WTC11 (cell line): Measurements from ENCODE around the gene IL6ST. TPM values are rescaled to one million over a fixed set of nuclear protein-coding genes. Genes with fewer than 3 reads are reported as not detected.

Experiments
- ATAC-seq: fragments of 200-7000 bp; cut with Tn5 transposase; 2 replicates; pipeline ENCODE4 v1.10.0; 2021; ENCODE audit warnings: mild to moderate bottlenecking, moderate library complexity
- CTCF ChIA-PET: fragments of 300-600 bp; sonication (Branson Sonifier 250); formaldehyde crosslinking; loops from one replicate; lab custom pipeline; 2021; ENCODE audit warnings: antibody characterized with exemption; lab: Charles Lee
- POLR2A ChIA-PET: fragments of 350-600 bp; sonication (Branson Sonifier 250); formaldehyde crosslinking; loops from one replicate; lab custom pipeline; 2021; ENCODE audit warnings: antibody characterized with exemption; lab: Charles Lee
- DNase-seq: peaks from one replicate; pipeline ENCODE4 v3.0.0; 2021; ENCODE audit warnings: low spot score
- H3K27ac Mint-ChIP-seq: 2 replicates; pipeline ENCODE4 v1.8.0; 2021; ENCODE audit warnings: mixed read lengths
- H3K27me3 Mint-ChIP-seq: 2 replicates; pipeline ENCODE4 v1.8.0; 2021; ENCODE audit warnings: low read depth, mild to moderate bottlenecking, moderate library complexity, mixed read lengths
- H3K36me3 Mint-ChIP-seq: 2 replicates; pipeline ENCODE4 v1.8.0; 2021; ENCODE audit warnings: mixed read lengths
- H3K4me1 Mint-ChIP-seq: 2 replicates; pipeline ENCODE4 v1.8.0; 2022; ENCODE audit warnings: mixed read lengths
- H3K4me3 Mint-ChIP-seq: 2 replicates; pipeline ENCODE4 v1.8.0; 2021; ENCODE audit warnings: mild to moderate bottlenecking, moderate library complexity, mixed read lengths
- H3K9me3 Mint-ChIP-seq: 2 replicates; pipeline ENCODE4 v1.8.0; 2021; ENCODE audit warnings: mixed read lengths
- GTF2I ChIP-seq: fragments of 250-450 bp; sonication (Bioruptor Pico); conservative IDR thresholded peaks from 2 replicates; pipeline ENCODE4 v1.4.0; 2021; ENCODE audit warnings: mild to moderate bottlenecking
- NFATC4 ChIP-seq: fragments of 250-450 bp; sonication (Bioruptor Pico); IDR thresholded peaks from 2 replicates; pipeline ENCODE4 v1.9.0; 2021; ENCODE audit warnings: mild to moderate bottlenecking
- NFE2L1 ChIP-seq: sonication (generic); formaldehyde crosslinking; IDR thresholded peaks from 2 replicates; pipeline ENCODE4 v1.8.1; 2023; ENCODE audit warnings: missing genetic modification reagents
- RELA ChIP-seq: sonication (generic); formaldehyde crosslinking; IDR thresholded peaks from 2 replicates; pipeline ENCODE4 v1.8.1; 2022; ENCODE audit warnings: missing genetic modification reagents, mild to moderate bottlenecking, borderline replicate concordance
- RORB ChIP-seq: fragments of 250-450 bp; sonication (Bioruptor Pico); IDR thresholded peaks from 2 replicates; pipeline ENCODE4 v1.9.0; 2021; ENCODE audit warnings: mild to moderate bottlenecking
- SMAD3 ChIP-seq: sonication (generic); formaldehyde crosslinking; IDR thresholded peaks from 2 replicates; pipeline ENCODE4 v1.8.0; 2022; ENCODE audit warnings: missing genetic modification reagents, mild to moderate bottlenecking, borderline replicate concordance
- TCF7 ChIP-seq: sonication (generic); formaldehyde crosslinking; IDR thresholded peaks from 2 replicates; pipeline ENCODE4 v1.8.0; 2022; ENCODE audit warnings: mild to moderate bottlenecking, low read depth, missing genetic modification reagents, moderate library complexity
- TEAD4 ChIP-seq: sonication (generic); formaldehyde crosslinking; IDR thresholded peaks from 2 replicates; pipeline ENCODE4 v1.8.0; 2022; ENCODE audit warnings: mild to moderate bottlenecking, missing genetic modification reagents
- ZNF138 ChIP-seq: sonication (generic); formaldehyde crosslinking; conservative IDR thresholded peaks from 2 replicates; pipeline ENCODE4 v1.8.1; 2022; ENCODE audit warnings: mild to moderate bottlenecking, moderate library complexity, missing genetic modification reagents
- ZNF219 ChIP-seq: sonication (generic); formaldehyde crosslinking; IDR thresholded peaks from 2 replicates; pipeline ENCODE4 v1.8.0; 2023; ENCODE audit warnings: missing genetic modification reagents, mild to moderate bottlenecking, borderline replicate concordance
- ZNF232 ChIP-seq: sonication (generic); formaldehyde crosslinking; IDR thresholded peaks from 2 replicates; pipeline ENCODE4 v1.8.0; 2022; ENCODE audit warnings: mild to moderate bottlenecking, missing genetic modification reagents
- ZNF416 ChIP-seq: fragments of 250-450 bp; sonication (Bioruptor Pico); IDR thresholded peaks from 2 replicates; pipeline ENCODE4 v1.9.0; 2021; ENCODE audit warnings: mild to moderate bottlenecking, inconsistent platforms
- ZNF423 ChIP-seq: fragments of 250-450 bp; sonication (Bioruptor Pico); IDR thresholded peaks from 2 replicates; pipeline ENCODE4 v2.1.2; 2022; ENCODE audit warnings: mild to moderate bottlenecking, moderate library complexity
- total RNA-seq: library from RNA; stranded (reverse); gene quantifications from 3 replicates; pipeline ENCODE4 v1.2.3, GENCODE V29; 2021
- TF ChIP-seq, protein P1 (sequence below): sonication (generic); formaldehyde crosslinking; IDR thresholded peaks from 2 replicates; pipeline ENCODE4 v1.8.1; 2023; ENCODE audit warnings: mild to moderate bottlenecking, missing genetic modification reagents, moderate library complexity
- TF ChIP-seq, protein P2 (sequence below): fragments of 250-450 bp; sonication (Bioruptor Pico); IDR thresholded peaks from 2 replicates; pipeline ENCODE4 v1.9.0; 2021; ENCODE audit warnings: moderate library complexity, mild to moderate bottlenecking, inconsistent platforms, borderline replicate concordance
- TF ChIP-seq, protein P3 (sequence below): sonication (generic); formaldehyde crosslinking; IDR thresholded peaks from 2 replicates; pipeline ENCODE4 v1.8.0; 2022; ENCODE audit warnings: mild to moderate bottlenecking, missing genetic modification reagents
- TF ChIP-seq, protein P4 (sequence below): fragments of 250-450 bp; sonication (Bioruptor Pico); IDR thresholded peaks from 2 replicates; pipeline ENCODE4 v1.8.0; 2021; ENCODE audit warnings: mild to moderate bottlenecking
- TF ChIP-seq, protein P5 (sequence below): sonication (generic); formaldehyde crosslinking; IDR thresholded peaks from 2 replicates; pipeline ENCODE4 v1.8.1; 2023; ENCODE audit warnings: mild to moderate bottlenecking, moderate library complexity, missing genetic modification reagents
- TF ChIP-seq, protein P6 (sequence below): sonication (generic); formaldehyde crosslinking; IDR thresholded peaks from 2 replicates; pipeline ENCODE4 v1.8.0; 2022; ENCODE audit warnings: mild to moderate bottlenecking, missing genetic modification reagents
- TF ChIP-seq, protein P7 (sequence below): sonication (generic); formaldehyde crosslinking; IDR thresholded peaks from 2 replicates; pipeline ENCODE4 v1.8.0; 2022; ENCODE audit warnings: missing genetic modification reagents

Gene IL6ST
- total RNA-seq, 1 experiment from 2014 or later = 8.4 TPM

DNA sequence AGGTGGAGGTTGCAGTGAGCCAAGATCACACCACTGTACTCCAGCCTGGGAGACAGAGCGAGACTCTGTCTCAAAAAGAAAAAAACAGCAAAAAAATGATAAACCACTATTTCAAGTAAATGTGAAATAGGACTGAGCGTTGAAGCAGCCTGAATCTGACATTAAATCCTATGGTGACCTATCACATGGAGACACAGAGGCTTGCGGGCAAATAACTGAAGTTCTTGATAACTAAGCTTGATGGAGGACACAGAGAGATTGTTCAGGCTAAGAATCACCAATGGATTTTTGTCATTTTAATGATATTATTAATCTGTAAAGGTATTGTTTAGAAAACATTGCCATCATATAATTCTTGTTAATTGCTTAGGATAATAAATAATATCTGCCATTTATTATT is 15.7 kb upstream of the IL6ST start:
- ATAC-seq = no peak
- peaks cover 3% of the 10 kb centered on the region; the same call in 1 of the 2 replicates for H3K9me3 Mint-ChIP-seq
- H3K4me3 Mint-ChIP-seq = no peak overlapping the region
- peaks cover 2% of the 10 kb centered on the region; the same call in 1 of the 2 replicates for H3K4me1 Mint-ChIP-seq
- TF ChIP-seq, protein P1, sequence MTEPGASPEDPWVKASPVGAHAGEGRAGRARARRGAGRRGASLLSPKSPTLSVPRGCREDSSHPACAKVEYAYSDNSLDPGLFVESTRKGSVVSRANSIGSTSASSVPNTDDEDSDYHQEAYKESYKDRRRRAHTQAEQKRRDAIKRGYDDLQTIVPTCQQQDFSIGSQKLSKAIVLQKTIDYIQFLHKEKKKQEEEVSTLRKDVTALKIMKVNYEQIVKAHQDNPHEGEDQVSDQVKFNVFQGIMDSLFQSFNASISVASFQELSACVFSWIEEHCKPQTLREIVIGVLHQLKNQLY = no peak
- TF ChIP-seq ZNF219 (CRISPR knock-in tag) (no peak), RELA (CRISPR knock-in tag) (no peak), GTF2I (CRISPR knock-in tag) (no peak), SMAD3 (CRISPR knock-in tag) (no peak), ZNF138 (CRISPR knock-in tag) (no peak), RORB (CRISPR knock-in tag) (no peak), TCF7 (CRISPR knock-in tag) (no peak), ZNF232 (CRISPR knock-in tag) (no peak), ZNF416 (CRISPR knock-in tag) (no peak), TEAD4 (no peak), ZNF423 (CRISPR knock-in tag) (no peak), NFE2L1 (CRISPR knock-in tag) (no peak), NFATC4 (no peak)
- TF ChIP-seq, protein P2, sequence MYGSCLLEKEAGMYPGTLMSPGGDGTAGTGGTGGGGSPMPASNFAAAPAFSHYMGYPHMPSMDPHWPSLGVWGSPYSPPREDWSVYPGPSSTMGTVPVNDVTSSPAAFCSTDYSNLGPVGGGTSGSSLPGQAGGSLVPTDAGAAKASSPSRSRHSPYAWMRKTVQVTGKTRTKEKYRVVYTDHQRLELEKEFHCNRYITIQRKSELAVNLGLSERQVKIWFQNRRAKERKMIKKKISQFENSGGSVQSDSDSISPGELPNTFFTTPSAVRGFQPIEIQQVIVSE = no peak
- TF ChIP-seq, protein P3, sequence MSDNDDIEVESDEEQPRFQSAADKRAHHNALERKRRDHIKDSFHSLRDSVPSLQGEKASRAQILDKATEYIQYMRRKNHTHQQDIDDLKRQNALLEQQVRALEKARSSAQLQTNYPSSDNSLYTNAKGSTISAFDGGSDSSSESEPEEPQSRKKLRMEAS (CRISPR knock-in tag) = no peak
- TF ChIP-seq, protein P4, sequence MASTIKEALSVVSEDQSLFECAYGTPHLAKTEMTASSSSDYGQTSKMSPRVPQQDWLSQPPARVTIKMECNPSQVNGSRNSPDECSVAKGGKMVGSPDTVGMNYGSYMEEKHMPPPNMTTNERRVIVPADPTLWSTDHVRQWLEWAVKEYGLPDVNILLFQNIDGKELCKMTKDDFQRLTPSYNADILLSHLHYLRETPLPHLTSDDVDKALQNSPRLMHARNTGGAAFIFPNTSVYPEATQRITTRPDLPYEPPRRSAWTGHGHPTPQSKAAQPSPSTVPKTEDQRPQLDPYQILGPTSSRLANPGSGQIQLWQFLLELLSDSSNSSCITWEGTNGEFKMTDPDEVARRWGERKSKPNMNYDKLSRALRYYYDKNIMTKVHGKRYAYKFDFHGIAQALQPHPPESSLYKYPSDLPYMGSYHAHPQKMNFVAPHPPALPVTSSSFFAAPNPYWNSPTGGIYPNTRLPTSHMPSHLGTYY (CRISPR knock-in tag) = no peak
- TF ChIP-seq, protein P5, sequence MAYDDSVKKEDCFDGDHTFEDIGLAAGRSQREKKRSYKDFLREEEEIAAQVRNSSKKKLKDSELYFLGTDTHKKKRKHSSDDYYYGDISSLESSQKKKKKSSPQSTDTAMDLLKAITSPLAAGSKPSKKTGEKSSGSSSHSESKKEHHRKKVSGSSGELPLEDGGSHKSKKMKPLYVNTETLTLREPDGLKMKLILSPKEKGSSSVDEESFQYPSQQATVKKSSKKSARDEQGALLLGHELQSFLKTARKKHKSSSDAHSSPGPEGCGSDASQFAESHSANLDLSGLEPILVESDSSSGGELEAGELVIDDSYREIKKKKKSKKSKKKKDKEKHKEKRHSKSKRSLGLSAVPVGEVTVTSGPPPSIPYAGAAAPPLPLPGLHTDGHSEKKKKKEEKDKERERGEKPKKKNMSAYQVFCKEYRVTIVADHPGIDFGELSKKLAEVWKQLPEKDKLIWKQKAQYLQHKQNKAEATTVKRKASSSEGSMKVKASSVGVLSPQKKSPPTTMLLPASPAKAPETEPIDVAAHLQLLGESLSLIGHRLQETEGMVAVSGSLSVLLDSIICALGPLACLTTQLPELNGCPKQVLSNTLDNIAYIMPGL (CRISPR knock-in tag) = no peak
- TF ChIP-seq, protein P6, sequence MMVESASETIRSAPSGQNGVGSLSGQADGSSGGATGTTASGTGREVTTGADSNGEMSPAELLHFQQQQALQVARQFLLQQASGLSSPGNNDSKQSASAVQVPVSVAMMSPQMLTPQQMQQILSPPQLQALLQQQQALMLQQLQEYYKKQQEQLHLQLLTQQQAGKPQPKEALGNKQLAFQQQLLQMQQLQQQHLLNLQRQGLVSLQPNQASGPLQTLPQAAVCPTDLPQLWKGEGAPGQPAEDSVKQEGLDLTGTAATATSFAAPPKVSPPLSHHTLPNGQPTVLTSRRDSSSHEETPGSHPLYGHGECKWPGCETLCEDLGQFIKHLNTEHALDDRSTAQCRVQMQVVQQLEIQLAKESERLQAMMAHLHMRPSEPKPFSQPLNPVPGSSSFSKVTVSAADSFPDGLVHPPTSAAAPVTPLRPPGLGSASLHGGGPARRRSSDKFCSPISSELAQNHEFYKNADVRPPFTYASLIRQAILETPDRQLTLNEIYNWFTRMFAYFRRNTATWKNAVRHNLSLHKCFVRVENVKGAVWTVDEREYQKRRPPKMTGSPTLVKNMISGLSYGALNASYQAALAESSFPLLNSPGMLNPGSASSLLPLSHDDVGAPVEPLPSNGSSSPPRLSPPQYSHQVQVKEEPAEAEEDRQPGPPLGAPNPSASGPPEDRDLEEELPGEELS = no peak
- ChIA-PET POLR2A (no interaction called here), CTCF (no interaction called here)
- H3K36me3 Mint-ChIP-seq = peaks cover 4% of the 10 kb centered on the region
- no peak overlapping the region for H3K27ac Mint-ChIP-seq
- no peak for DNase-seq
- H3K27me3 Mint-ChIP-seq = no peaks in the 10 kb centered on the region; the same call in 1 of the 2 replicates

DNA sequence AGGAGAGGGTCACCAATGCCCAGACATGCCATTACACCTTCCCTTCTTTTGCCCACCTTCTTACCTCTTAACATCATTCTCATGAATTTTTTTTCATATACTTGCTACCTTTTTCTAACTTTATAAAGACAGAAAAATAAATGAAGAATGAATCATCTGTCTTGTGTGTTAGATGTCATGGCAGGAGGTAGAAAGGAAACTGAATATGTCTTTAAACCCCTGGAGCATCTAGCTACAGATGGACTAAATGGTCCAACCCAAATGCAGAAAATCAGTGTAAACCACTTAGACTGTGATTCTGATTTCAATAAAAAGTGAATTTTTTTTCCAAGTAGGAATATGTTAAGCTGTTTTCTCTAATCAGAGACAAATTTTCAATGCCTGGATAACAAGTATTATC is 11.8 kb upstream of the IL6ST start:
- no peak overlapping the region for H3K27ac Mint-ChIP-seq
- POLR2A ChIA-PET = no interaction called here
- no peak overlapping the region for H3K4me3 Mint-ChIP-seq
- peaks cover 21% of the 10 kb centered on the region for H3K9me3 Mint-ChIP-seq
- CTCF ChIA-PET = no interaction called here
- DNase-seq (no peak), ATAC-seq (no peak)
- H3K27me3 Mint-ChIP-seq = no peaks in the 10 kb centered on the region; the same call in 1 of the 2 replicates
- H3K36me3 Mint-ChIP-seq = no peaks in the 10 kb centered on the region
- H3K4me1 Mint-ChIP-seq = no peaks in the 10 kb centered on the region
- TF ChIP-seq, protein P1 = no peak
- TF ChIP-seq, protein P7, sequence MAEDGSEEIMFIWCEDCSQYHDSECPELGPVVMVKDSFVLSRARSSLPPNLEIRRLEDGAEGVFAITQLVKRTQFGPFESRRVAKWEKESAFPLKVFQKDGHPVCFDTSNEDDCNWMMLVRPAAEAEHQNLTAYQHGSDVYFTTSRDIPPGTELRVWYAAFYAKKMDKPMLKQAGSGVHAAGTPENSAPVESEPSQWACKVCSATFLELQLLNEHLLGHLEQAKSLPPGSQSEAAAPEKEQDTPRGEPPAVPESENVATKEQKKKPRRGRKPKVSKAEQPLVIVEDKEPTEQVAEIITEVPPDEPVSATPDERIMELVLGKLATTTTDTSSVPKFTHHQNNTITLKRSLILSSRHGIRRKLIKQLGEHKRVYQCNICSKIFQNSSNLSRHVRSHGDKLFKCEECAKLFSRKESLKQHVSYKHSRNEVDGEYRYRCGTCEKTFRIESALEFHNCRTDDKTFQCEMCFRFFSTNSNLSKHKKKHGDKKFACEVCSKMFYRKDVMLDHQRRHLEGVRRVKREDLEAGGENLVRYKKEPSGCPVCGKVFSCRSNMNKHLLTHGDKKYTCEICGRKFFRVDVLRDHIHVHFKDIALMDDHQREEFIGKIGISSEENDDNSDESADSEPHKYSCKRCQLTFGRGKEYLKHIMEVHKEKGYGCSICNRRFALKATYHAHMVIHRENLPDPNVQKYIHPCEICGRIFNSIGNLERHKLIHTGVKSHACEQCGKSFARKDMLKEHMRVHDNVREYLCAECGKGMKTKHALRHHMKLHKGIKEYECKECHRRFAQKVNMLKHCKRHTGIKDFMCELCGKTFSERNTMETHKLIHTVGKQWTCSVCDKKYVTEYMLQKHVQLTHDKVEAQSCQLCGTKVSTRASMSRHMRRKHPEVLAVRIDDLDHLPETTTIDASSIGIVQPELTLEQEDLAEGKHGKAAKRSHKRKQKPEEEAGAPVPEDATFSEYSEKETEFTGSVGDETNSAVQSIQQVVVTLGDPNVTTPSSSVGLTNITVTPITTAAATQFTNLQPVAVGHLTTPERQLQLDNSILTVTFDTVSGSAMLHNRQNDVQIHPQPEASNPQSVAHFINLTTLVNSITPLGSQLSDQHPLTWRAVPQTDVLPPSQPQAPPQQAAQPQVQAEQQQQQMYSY (CRISPR knock-in tag) = no peak
- TF ChIP-seq, protein P3 (CRISPR knock-in tag) = no peak
